Occipital lobe (tissue), 2 donors: ENCODE results near the gene HIPK2. TPM values are rescaled to one million over a fixed set of nuclear protein-coding genes. Genes with fewer than 3 reads are reported as not detected.

Experiments
- DNase-seq: peaks from one replicate; lab custom pipeline; 2025; lab: John Stamatoyannopoulos, UW
- total RNA-seq: library from RNA; depleted of rRNA; stranded (reverse); fragments of >200 nt; gene quantifications from one replicate; pipeline ENCODE4 v1.2.3, GENCODE V29; 2014

Gene HIPK2
- total RNA-seq, 1 donor from 2014 or later: 12.0 TPM

DNA sequence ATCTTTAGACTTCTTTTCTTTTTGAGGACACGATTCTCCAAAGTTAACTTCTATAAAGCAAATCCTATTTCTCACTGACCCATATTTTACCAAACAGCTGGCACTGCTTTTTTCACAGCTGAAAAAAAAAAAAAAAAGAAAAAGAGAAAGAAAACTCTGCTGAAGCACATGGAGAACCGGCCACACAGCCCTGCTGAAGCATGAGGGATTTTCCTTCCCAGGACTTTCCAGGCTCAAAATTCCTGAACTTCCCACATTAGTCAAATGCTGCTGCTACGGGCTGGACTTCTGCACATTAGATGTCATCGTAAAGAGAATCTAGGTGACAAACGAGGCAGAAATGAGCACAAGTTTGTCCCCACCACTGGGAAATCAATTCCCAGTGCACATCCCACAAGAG, 25.2 kb downstream of the HIPK2 start:
- no peak for DNase-seq

DNA sequence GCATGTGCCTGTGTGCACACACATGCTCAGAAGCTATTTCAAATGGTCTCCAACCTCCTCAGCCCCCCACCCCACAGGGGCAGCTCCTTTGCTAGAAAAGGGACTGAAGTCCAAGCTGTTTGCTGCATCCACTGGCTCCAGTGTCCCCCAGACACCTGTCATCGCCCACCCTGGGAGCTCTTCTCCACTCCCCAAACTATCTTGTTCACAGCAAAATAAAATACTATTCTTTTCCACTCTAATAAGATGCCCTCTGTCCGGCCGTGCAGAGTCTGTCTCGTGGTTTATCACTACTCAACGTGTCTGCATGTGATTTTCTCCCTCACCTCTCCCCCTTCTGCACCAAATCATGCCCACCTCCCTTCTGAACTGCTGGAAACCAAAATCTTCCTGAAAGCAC, 25.6 kb downstream of the HIPK2 start:
- DNase-seq: no peak

- no peak for DNase-seq
These were observed 27.2 kb downstream of the HIPK2 start for GRCh38 chr7:139750459-139751095.

DNA sequence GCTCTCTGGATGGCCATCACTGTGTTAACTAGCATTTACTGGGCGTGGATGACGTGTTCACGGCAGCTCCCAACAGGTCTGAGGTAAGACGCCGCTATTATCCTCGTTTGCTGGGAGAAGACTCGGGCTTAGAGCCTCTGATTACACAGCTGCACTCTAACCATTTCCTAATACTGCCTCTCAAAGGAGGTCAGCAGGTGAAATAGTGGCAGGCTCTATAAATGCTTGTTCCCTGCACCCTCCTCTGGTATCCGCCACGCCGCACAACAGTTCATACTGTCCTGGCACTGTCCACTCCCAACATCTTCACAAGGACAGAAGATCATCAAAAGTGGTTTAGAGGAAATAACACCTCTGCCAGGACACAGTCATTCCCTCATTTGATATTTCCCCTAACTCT, 28.3 kb downstream of the HIPK2 start:
- DNase-seq: no peak

- no peak for DNase-seq
These were observed 28.9 kb downstream of the HIPK2 start for GRCh38 chr7:139748941-139749340.

DNA sequence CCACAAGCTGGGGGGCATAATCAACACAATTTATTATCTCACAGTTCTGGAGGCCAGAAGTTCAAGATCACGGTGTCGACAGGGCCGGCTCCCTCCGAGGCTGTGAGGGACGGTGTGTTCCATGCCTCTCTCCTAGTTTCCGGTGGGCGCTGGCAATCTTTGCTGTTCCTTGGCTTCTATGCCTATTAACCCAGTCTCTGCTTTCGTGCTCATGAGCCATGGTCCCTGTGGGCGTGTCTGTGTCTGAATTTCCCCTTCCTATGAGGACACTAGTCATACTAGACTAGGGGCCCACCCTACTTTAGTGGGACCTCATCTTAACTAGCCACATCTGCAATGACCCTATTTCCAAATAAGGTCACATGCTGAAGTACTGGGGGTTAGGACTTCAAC, 29.4 kb downstream of the HIPK2 start:
- no peak for DNase-seq

DNA sequence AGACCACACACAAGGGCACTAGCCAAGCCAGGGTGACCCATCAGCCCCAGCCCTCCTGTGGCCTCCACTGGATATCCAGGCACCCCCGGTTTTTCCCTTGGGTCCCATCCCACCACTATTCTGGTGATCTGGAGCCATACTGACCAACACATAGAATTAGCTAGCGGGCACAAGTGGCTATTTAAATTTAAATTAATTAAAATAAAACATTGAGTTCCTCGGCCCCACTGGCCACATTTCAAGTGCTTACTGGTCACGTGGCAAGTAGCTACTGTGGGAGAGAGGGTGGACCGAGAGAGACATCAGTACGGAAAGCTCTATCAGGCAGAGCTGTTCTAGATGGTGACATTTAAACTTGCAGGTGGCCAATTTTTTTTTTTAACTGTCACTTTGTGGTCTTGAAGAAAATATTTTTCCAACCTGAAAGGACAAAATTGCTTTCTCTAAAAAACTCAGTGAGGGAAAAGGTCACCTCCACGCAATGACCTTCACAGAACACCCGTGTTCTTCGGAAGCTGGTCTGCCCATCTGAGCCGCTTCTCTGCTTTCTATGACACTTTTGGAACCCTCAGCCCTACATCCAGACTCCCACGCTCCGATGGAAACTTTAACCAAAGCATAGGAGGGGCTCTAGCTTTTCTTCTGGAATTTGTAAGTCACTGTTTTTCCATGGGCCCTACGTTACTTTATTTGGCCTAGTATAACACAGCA, 30.0 kb downstream of the HIPK2 start:
- no peak for DNase-seq

DNA sequence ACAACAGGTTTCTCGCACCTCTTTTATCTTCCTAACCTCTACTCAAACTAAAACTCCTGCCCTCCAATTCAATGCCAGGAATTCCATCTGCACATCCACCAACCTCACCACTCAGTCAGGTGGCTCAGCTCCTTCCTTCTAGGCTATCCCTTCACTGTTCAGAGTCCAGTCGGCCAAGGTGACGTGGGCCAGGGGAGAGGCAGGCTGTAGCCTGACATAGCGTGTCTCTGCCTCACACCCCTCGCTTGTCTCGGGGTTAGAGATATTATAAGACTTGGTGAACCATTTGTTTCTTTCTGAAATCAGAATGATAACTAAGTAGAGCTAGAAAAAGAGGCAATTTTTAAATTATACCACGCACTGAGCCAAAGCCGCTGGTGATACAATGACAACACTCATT, 31.1 kb downstream of the HIPK2 start:
- no peak for DNase-seq

GRCh38 chr7:139745678-139746143, 32.1 kb downstream of the HIPK2 start:
- DNase-seq: no peak

DNA sequence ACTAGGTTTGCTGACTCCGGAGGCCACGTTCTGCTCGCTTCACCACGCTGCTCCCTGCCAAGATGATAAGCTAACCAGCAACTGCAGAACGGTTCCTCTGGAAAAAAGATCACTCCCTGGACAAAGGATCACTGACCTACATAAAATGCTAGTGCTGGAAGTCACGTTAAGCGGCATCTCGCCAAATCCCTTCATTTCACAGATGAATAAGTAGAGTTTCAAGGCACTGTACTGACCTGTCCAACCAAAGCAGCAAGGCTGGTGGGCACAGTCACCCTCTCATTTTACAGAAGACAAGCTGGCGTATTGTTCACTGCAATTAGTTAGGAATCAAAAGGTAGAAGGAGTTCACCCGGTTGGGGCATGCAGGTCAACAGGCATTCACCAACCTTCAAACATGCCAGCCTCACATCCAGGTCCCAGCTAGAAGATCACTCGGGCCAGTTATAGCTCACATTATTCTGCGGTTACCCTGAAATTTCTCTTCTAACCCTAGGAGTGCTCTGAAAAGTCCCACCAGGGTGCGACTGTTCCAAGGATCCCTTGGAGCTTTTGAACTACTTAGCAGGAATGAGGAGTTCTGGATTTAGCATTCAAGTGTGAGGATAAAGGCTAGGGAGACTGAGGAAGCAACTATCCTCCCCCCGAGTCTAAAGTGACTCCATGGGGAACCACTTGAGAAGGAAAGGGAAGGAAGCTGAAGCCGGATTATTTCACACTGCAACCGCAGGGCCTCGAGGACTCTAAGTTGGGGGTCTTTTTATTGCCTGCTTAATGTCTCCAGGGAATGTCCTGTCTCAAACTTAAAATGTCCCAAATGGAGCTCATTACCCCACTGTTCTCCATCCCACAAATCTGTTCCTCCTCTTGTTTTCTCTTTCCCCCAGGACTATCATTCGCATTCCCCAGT, 32.8 kb downstream of the HIPK2 start:
- DNase-seq: no peak

- DNase-seq: no peak
These were observed 33.6 kb downstream of the HIPK2 start for GRCh38 chr7:139743967-139744767.

GRCh38 chr7:139743267-139743966, 34.4 kb downstream of the HIPK2 start:
- no peak for DNase-seq

- DNase-seq: no peak
These were observed 35.9 kb downstream of the HIPK2 start for GRCh38 chr7:139741789-139742344.

DNA sequence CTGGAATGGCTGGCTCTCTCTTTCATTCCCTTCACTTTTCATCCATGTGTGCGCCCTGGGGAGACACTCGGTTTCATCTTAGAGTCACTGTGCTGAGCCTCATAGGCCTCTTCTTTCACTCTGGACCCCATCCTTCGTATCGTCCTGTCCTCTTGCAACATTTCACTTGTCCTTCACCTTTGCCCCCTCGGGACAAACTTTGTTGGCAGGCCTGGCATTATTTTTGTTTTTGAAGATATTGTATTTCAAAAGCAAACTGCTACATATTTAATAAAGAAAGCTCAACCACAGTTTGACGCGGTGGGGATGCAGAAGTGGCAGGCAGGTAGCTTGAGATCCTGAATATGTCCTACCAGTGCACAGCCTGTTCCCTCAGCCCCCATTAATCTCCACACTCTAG, 36.6 kb downstream of the HIPK2 start:
- no peak for DNase-seq

DNA sequence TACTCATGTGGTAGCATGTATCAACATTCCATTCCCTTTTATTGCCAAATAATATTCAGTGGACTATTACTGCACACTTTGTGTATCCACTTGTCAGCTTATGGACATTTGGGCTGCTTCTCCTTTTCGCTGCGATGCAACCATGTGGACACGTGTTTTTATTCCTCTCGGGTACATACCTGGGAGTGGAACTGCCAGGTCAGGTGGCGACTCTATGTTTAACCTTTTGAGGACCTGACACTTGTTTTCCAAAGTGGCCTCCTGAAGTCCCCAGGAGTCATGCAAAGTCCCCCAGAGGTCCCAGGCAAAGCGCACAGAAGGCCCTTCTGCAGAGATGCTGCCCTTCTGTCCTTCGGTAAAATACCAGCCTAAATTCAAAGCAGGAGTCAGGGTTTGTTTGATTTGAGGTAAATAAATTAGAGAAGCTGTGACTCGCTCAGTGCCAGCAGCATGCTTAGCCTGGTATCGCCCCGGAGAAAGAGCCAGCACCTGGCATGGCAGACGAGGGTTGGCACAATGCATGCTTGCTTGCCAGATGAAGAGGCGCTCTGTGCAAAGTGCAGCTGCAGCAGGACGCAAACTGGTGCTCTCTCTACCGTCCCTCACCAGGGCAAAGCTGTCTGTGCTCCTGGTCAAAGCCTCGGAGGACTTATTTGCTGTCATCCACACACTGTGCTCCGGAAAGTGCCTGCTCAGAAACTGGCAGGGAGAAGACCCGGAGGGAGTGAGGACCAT, 37.8 kb downstream of the HIPK2 start:
- peak; percentile 70 for DNase-seq

DNA sequence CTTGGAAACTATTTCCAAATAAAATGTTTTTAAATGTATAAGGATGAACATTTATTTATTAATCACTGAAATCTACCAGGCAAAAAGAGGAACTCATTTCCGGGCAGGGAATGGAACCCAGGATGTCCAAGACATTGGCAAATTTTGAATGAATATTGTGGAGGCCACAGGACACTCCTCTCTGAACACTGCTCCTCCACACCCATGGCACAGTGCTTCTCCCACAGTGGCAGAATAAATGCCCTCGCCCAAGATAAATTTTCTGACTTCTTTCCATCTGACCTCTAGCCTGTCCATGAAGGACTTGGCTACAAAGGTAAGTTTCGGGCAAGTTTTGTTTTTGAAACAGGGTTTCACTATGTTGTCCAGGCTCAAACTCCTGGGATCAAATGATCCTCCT, 39.0 kb downstream of the HIPK2 start:
- DNase-seq: no peak

DNA sequence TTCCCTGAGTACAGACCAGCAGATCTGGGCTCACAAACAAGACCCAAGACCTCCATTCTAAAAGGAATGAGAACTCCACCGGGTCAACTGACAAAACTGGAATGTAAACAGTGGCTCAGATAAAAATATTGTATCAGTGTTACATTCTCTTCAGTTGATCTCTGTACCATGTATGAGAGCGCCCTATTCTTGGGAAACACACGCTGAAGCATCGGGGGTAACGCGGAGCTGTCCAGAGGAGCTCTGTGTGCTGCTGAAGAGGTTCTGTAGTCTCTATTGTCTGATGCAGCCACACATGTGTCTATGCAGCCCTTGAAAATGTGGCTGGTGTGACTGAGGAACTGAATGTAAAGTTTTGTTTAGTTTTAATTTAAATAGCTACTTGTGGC, 39.7 kb downstream of the HIPK2 start:
- no peak for DNase-seq

DNA sequence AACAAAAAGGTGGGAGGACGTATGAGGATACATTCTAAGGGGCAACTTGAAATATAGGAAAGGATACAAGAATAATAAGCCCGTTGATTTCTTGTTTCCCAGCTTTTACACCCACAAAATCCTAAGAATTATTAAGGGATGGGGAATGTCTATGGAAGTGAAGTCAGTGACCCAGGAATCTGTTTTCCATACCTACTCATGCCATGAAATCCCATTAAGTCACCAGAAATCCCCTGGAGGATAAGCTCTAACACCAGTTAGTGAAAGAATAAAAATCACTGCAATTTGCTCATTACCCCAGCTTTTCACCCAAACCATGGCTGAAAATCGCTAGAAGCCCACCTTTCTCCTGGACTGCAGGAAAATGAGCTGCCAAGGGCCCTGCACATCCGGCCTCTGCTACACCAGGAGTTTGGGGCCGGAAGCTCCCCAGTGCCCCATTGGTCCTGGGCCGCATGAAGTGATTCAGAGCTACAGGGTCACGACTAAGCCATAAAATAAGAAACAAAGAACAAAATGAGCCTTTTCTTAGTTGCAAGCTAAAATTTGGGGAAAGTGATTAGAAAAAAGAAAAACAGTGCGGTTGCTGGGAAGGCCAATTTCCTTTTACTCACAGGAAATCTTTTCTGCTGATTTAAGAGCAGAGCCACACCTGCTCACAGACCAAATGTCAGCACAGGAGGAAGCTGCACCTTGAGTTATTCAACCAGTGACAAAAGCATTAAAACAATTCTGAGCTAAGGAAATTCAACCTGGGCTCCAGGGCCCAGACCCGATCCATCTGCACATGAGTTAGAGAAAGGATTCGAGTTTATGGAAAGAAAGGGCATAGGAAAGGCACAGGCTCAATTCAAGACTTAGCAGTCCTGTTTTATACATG, 40.3 kb downstream of the HIPK2 start:
- DNase-seq: no peak
